Stimulated activated CD4-positive, alpha-beta T cell treated with anti-CD3 and anti-CD28 coated beads, Interleukin-12 subunit alpha, Interleukin-12 subunit beta, amount 100 ng/mL, for 48 hours (primary cell): ENCODE measurements around the gene ATG7.
"Not testable (repeated sequence)": the region's sequence is repeated elsewhere in the genome, so short reads cannot be mapped to it uniquely, and the experiment has no call there.

ENCODE experiments used
- DNase-seq, 3 donors: peaks; one replicate each; pipeline ENCODE4 v3.0.0-alpha.2; 2020; ENCODE audit warnings: low read depth in 2 of 3, low spot score in 1 of 3

Gene ATG7

GRCh38 chr3:11423868-11424267 lies 151.7 kb downstream of the ATG7 start:
- DNase-seq = no peak

GRCh38 chr3:11424277-11424676 lies 152.1 kb downstream of the ATG7 start:
- no peak for DNase-seq

GRCh38 chr3:11430207-11430606 lies 158.0 kb downstream of the ATG7 start:
- no peak for DNase-seq

GRCh38 chr3:11430624-11431023 lies 158.4 kb downstream of the ATG7 start:
- DNase-seq = no peak

- DNase-seq = no peak
Observed at GRCh38 chr3:11431319-11431718, 159.1 kb downstream of the ATG7 start.

- no peak for DNase-seq
Observed at GRCh38 chr3:11434017-11434526, 161.9 kb downstream of the ATG7 start.

GRCh38 chr3:11434563-11435096 lies 162.4 kb downstream of the ATG7 start:
- no peak for DNase-seq

- no peak for DNase-seq
Observed at GRCh38 chr3:11435440-11436165, 163.4 kb downstream of the ATG7 start.

GRCh38 chr3:11436775-11437174 lies 164.6 kb downstream of the ATG7 start:
- no peak for DNase-seq

GRCh38 chr3:11437506-11437905 lies 165.3 kb downstream of the ATG7 start:
- DNase-seq = no peak

- no peak for DNase-seq
Observed at GRCh38 chr3:11438646-11439045, 166.4 kb downstream of the ATG7 start.

GRCh38 chr3:11441346-11441745 lies 169.1 kb downstream of the ATG7 start:
- DNase-seq = not testable (repeated sequence)

- no peak for DNase-seq
Observed at GRCh38 chr3:11444404-11444803, 172.2 kb downstream of the ATG7 start.

GRCh38 chr3:11445193-11445592 lies 173.0 kb downstream of the ATG7 start:
- DNase-seq = not testable (repeated sequence)

- DNase-seq = no peak
Observed at GRCh38 chr3:11445883-11446282, 173.7 kb downstream of the ATG7 start.

GRCh38 chr3:11447584-11448200 lies 175.5 kb downstream of the ATG7 start:
- no peak for DNase-seq

- no peak for DNase-seq
Observed at GRCh38 chr3:11450015-11450414, 177.8 kb downstream of the ATG7 start.

- no peak for DNase-seq
Observed at GRCh38 chr3:11452312-11452711, 180.1 kb downstream of the ATG7 start.

GRCh38 chr3:11452885-11453847 lies 181.0 kb downstream of the ATG7 start:
- DNase-seq = no peak

GRCh38 chr3:11455956-11456355 lies 183.8 kb downstream of the ATG7 start:
- no peak for DNase-seq

GRCh38 chr3:11457135-11457534 lies 184.9 kb downstream of the ATG7 start:
- no peak for DNase-seq
